GM23248 (cell line): ENCODE measurements around the gene RTCB. TPM values are rescaled to one million over a fixed set of nuclear protein-coding genes. Genes with fewer than 3 reads are reported as not detected.

Experiments
- DNase-seq: peaks from one replicate; pipeline ENCODE4 v3.0.0-alpha.2; 2015
- H2AFZ ChIP-seq: fragments of 200-600 bp; sonication (generic); 2 replicates; pipeline ENCODE4 v1.6.1; 2016; ENCODE audit warnings: antibody characterized with exemption
- H3F3A ChIP-seq: fragments of 200-600 bp; sonication (generic); 2 replicates; pipeline ENCODE4 v1.6.1; 2016; ENCODE audit warnings: mild to moderate bottlenecking, antibody characterized with exemption, mixed run types; ENCODE audit not compliant: insufficient read depth
- H3K27ac ChIP-seq: fragments of 200-600 bp; sonication (generic); 2 replicates; pipeline ENCODE4 v1.5.1; 2016; ENCODE audit warnings: mild to moderate bottlenecking
- H3K27me3 ChIP-seq: fragments of 200-600 bp; sonication (generic); replicated peaks from 2 replicates; pipeline ENCODE4 v1.6.1; 2016; ENCODE audit warnings: mild to moderate bottlenecking; ENCODE audit not compliant: insufficient read depth
- H3K36me3 ChIP-seq: fragments of 200-600 bp; sonication (generic); 2 replicates; pipeline ENCODE4 v1.6.1; 2016; ENCODE audit warnings: low read depth, mild to moderate bottlenecking
- H3K4me1 ChIP-seq: fragments of 200-600 bp; sonication (generic); 2 replicates; pipeline ENCODE4 v1.6.1; 2016; ENCODE audit warnings: mild to moderate bottlenecking; ENCODE audit not compliant: insufficient read depth
- H3K4me2 ChIP-seq: fragments of 200-600 bp; sonication (generic); one replicate; pipeline ENCODE4 v1.6.1; 2016; ENCODE audit warnings: mild to moderate bottlenecking; ENCODE audit not compliant: unreplicated experiment
- H3K4me3 ChIP-seq: fragments of 200-600 bp; sonication (generic); 2 replicates; pipeline ENCODE4 v1.5.1; 2016; ENCODE audit warnings: mild to moderate bottlenecking
- H3K79me2 ChIP-seq: fragments of 200-600 bp; sonication (generic); 2 replicates; pipeline ENCODE4 v1.6.1; 2016; ENCODE audit warnings: mild to moderate bottlenecking; ENCODE audit not compliant: insufficient read depth
- H3K9ac ChIP-seq: fragments of 200-600 bp; sonication (generic); 2 replicates; pipeline ENCODE4 v1.6.1; 2016; ENCODE audit warnings: mild to moderate bottlenecking
- H3K9me2 ChIP-seq: fragments of 200-600 bp; sonication (generic); 2 replicates; pipeline ENCODE4 v1.6.1; 2016; ENCODE audit warnings: mixed run types, mild to moderate bottlenecking, moderate library complexity; ENCODE audit not compliant: insufficient read depth
- H3K9me3 ChIP-seq: fragments of 200-600 bp; sonication (generic); one replicate; pipeline ENCODE4 v1.6.1; 2017; ENCODE audit warnings: low read depth
- H4K20me1 ChIP-seq: fragments of 200-600 bp; sonication (generic); 2 replicates; pipeline ENCODE4 v1.6.0; 2016; ENCODE audit not compliant: insufficient read depth
- EZH2 ChIP-seq: fragments of 200-600 bp; sonication (generic); IDR thresholded peaks from 2 replicates; pipeline ENCODE4 v1.6.1; 2018; ENCODE audit warnings: antibody characterized with exemption, mild to moderate bottlenecking; ENCODE audit not compliant: insufficient read depth, poor library complexity, severe bottlenecking
- EZH2phosphoT487 ChIP-seq: fragments of 200-600 bp; sonication (generic); IDR thresholded peaks from 2 replicates; pipeline ENCODE4 v1.6.1; 2018; ENCODE audit warnings: antibody characterized with exemption, moderate library complexity, mild to moderate bottlenecking, low read depth; ENCODE audit not compliant: insufficient read depth
- WGBS, 2 experiments: methylation state at CpG; one replicate each; pipeline ENCODE4 v1.1.6; 2015 to 2017; ENCODE audit warnings: low lambda C conversion rate in 2 of 2, low coverage in 1 of 2; ENCODE audit errors: missing lambda C conversion rate in 2 of 2; 5-methylcytosine and 5-hydroxymethylcytosine counted together
- in situ Hi-C: fragments of 300-500 bp; cut with MboI; formaldehyde crosslinking; loops from 2 replicates; pipeline ENCODE4 v1.15.0; 2020
- polyA plus RNA-seq: library from polyadenylated mRNA; unstranded; fragments of >200 nt; fragmentation: Nextera tagmentation; extraction: Ambion mirVana; gene quantifications from 2 replicates; pipeline ENCODE4 v1.2.1, GENCODE V29; 2016
- total RNA-seq: library from RNA; depleted of rRNA; stranded (reverse); fragments of >200 nt; shearing (Covaris generic); gene quantifications from 2 replicates; pipeline ENCODE4 v1.2.3, GENCODE V29; 2014

The RTCB gene
- total and polyA plus RNA-seq, 2 experiments from 2014 or later: 88.8 to 101 TPM

- no peaks in the 10 kb centered on the region for H4K20me1 ChIP-seq
- WGBS, 2 experiments: 2% methylated on average over 12 of the region's 12 CpGs
- TF ChIP-seq EZH2 (no peak), EZH2phosphoT487 (no peak)
- no peaks in the 10 kb centered on the region for H3K9me2 ChIP-seq
- peak; percentile 64 for DNase-seq
- no peaks in the 10 kb centered on the region for H3F3A ChIP-seq
- H3K9me3 ChIP-seq: no peaks in the 10 kb centered on the region
- no peaks in the 10 kb centered on the region for H3K27me3 ChIP-seq
- in situ Hi-C loops: no loop called here
- peak overlapping the region; percentile 88 for H3K4me3 ChIP-seq
- peaks cover 22% of the 10 kb centered on the region for H3K36me3 ChIP-seq
- H3K4me1 ChIP-seq: peaks cover 11% of the 10 kb centered on the region
- peak overlapping the region; percentile 99 for H2AFZ ChIP-seq
- H3K79me2 ChIP-seq: peaks cover 56% of the 10 kb centered on the region
- peak overlapping the region; percentile 61 for H3K27ac ChIP-seq
- peak overlapping the region; percentile 95 for H3K4me2 ChIP-seq
- H3K9ac ChIP-seq: peak overlapping the region; percentile 86
These were observed 645 bp downstream of the RTCB start for GRCh38 chr22:32411402-32411801.

DNA sequence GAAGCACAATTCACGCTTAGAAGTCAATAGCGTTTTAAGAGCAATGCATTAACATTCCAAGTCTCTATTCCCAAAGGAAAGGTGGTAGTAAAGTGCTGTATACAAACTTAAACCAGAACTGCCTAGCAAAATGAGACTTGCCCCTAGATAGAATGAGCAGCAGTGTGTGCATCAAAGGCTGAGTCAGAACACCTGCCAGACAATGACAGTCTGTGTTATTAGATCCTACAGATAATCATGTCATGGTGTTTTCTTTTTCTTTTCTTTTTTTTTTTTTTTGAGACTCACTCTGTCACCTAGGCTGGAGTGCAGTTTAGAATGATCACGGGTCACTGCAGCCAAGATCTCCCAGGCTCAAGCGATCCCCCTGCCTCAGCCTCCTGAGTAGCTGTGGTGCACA, 1.6 kb downstream of the RTCB start:
- H3K9ac ChIP-seq: peak overlapping the region; percentile 86; the same call in 1 of the 2 replicates
- H3K4me3 ChIP-seq: peak overlapping the region; percentile 88
- peak overlapping the region; percentile 95 for H3K4me2 ChIP-seq
- H3K4me1 ChIP-seq: peaks cover 11% of the 10 kb centered on the region
- H3K79me2 ChIP-seq: peaks cover 61% of the 10 kb centered on the region
- peak; percentile 23 for DNase-seq
- H3K9me3 ChIP-seq: no peaks in the 10 kb centered on the region
- H3K36me3 ChIP-seq: peaks cover 32% of the 10 kb centered on the region
- 97 to 98% methylated on average over 4 of the region's 4 CpGs for WGBS, 2 experiments
- H4K20me1 ChIP-seq: no peaks in the 10 kb centered on the region
- TF ChIP-seq EZH2: no peak
- TF ChIP-seq EZH2phosphoT487: no peak
- in situ Hi-C loops: no loop called here
- no peak overlapping the region for H2AFZ ChIP-seq
- no peaks in the 10 kb centered on the region for H3F3A ChIP-seq
- H3K27ac ChIP-seq: no peak overlapping the region
- no peaks in the 10 kb centered on the region for H3K9me2 ChIP-seq
- H3K27me3 ChIP-seq: no peaks in the 10 kb centered on the region

DNA sequence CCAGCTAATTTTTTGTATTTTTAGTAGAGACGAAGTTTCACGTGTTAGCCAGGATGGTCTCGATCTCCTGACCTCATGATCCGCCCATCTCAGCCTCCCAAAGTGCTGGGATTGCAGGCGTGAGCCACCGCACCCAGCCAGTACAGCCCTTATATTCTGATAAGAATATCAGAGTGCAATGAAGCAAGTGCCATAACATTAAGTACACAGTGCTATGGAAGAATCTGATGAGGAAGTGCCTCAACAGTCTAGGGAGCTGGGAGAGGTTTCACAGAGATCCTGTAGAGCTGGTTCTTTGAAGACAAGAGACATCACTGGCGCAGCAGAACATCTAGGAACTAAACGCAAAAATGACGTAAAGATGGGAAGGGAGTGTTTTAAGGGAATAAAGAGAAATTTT, 2.1 kb downstream of the RTCB start:
- no peak overlapping the region for H3K27ac ChIP-seq
- H3K36me3 ChIP-seq: peaks cover 36% of the 10 kb centered on the region
- in situ Hi-C loops: no loop called here
- H3K4me2 ChIP-seq: no peak overlapping the region
- H3K9me2 ChIP-seq: no peaks in the 10 kb centered on the region
- H4K20me1 ChIP-seq: no peaks in the 10 kb centered on the region
- H3K9me3 ChIP-seq: no peaks in the 10 kb centered on the region
- H3K4me1 ChIP-seq: peaks cover 11% of the 10 kb centered on the region
- no peaks in the 10 kb centered on the region for H3F3A ChIP-seq
- no peak overlapping the region for H2AFZ ChIP-seq
- peaks cover 61% of the 10 kb centered on the region for H3K79me2 ChIP-seq
- WGBS, 2 experiments: 95 to 98% methylated on average over 9 of the region's 9 CpGs
- no peak for DNase-seq
- no peaks in the 10 kb centered on the region for H3K27me3 ChIP-seq
- no peak overlapping the region for H3K4me3 ChIP-seq
- H3K9ac ChIP-seq: no peak overlapping the region
- no peak for TF ChIP-seq EZH2
- no peak for TF ChIP-seq EZH2phosphoT487

DNA sequence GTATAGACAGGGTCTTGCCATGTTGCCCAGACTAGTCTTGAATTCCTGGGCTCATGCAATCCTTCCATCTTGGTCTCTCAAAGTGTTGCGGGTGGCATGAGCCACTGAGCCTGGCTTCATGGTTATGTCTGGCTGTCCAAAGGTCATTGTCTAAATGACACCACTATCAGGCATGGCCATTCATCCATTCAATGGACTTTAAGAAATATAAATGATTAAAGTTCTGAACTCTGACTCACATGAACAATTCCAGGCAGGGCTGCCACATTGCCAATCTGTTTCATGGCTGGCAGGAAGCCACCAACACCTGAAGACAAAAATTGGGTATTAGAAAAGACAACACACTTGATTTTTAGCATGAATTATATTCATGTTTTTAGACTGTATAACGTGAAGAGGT, 4.1 kb downstream of the RTCB start:
- Histone ChIP-seq H3K79me2 (peaks cover 72% of the 10 kb centered on the region), H3K27me3 (no peaks in the 10 kb centered on the region), H3F3A (no peaks in the 10 kb centered on the region), H3K4me3 (no peak overlapping the region), H3K4me2 (no peak overlapping the region), H2AFZ (no peak overlapping the region), H4K20me1 (no peaks in the 10 kb centered on the region), H3K9me3 (no peaks in the 10 kb centered on the region), H3K36me3 (peaks cover 39% of the 10 kb centered on the region), H3K4me1 (peaks cover 11% of the 10 kb centered on the region), H3K9me2 (no peaks in the 10 kb centered on the region), H3K27ac (no peak overlapping the region), H3K9ac (no peak overlapping the region)
- in situ Hi-C loops: no loop called here
- no peak for DNase-seq
- 59 to 60% methylated on average over 2 of the region's 2 CpGs for WGBS, 2 experiments
- TF ChIP-seq EZH2 (no peak), EZH2phosphoT487 (no peak)

GRCh38 chr22:32407312-32407711, 4.7 kb downstream of the RTCB start:
- Histone ChIP-seq H4K20me1 (no peaks in the 10 kb centered on the region), H3K27me3 (no peaks in the 10 kb centered on the region), H3K79me2 (peaks cover 72% of the 10 kb centered on the region), H3F3A (no peaks in the 10 kb centered on the region), H3K4me3 (no peak overlapping the region), H3K27ac (no peak overlapping the region), H3K9me2 (no peaks in the 10 kb centered on the region), H2AFZ (no peak overlapping the region), H3K9ac (no peak overlapping the region), H3K9me3 (no peaks in the 10 kb centered on the region), H3K4me2 (no peak overlapping the region), H3K4me1 (peaks cover 11% of the 10 kb centered on the region), H3K36me3 (peaks cover 39% of the 10 kb centered on the region)
- WGBS, 2 experiments: 82 to 83% methylated on average over 3 of the region's 3 CpGs
- TF ChIP-seq EZH2: no peak
- DNase-seq: no peak
- in situ Hi-C loops: no loop called here
